Activated CD4-positive, alpha-beta T cell treated with anti-CD3 and anti-CD28 coated beads, Interleukin-2, Interleukin-6, amounts not matched to agents 100 ng/mL and 50 ng/mL, durations not matched to agents 16 hours and 8 hours (primary cell): ENCODE data around the gene CLEC4F.

Source experiments
- DNase-seq: peaks from one replicate; pipeline ENCODE4 v3.0.0-alpha.2; 2020

CLEC4F gene

GRCh38 chr2:70820499-70820898 is at the start of gene CLEC4F:
Gene CLEC4F (minus strand): TSS chr2:70820599. CDS start chr2:70820523, 76 bp downstream.
- no peak for DNase-seq

- DNase-seq: no peak
Measured at GRCh38 chr2:70868970-70869369, 48.6 kb upstream of the CLEC4F start.

- DNase-seq: peak; percentile 88
Measured at GRCh38 chr2:70861777-70862625, 41.6 kb upstream of the CLEC4F start.

- DNase-seq: no peak
Measured at GRCh38 chr2:70855667-70856066, 35.3 kb upstream of the CLEC4F start.

GRCh38 chr2:70854411-70854810 is 34.0 kb upstream of the CLEC4F start:
- no peak for DNase-seq

GRCh38 chr2:70852824-70853223 is 32.4 kb upstream of the CLEC4F start:
- DNase-seq: no peak

- peak; percentile 90 for DNase-seq
Measured at GRCh38 chr2:70851704-70852103, 31.3 kb upstream of the CLEC4F start.

GRCh38 chr2:70850925-70851324 is 30.5 kb upstream of the CLEC4F start:
- DNase-seq: no peak

- no peak for DNase-seq
Measured at GRCh38 chr2:70842401-70842800, 22.0 kb upstream of the CLEC4F start.

GRCh38 chr2:70837980-70838925 is 17.9 kb upstream of the CLEC4F start:
- no peak for DNase-seq

- DNase-seq: no peak
Measured at GRCh38 chr2:70835643-70836042, 15.2 kb upstream of the CLEC4F start, which contains the start of gene CD207. Gene CD207 (minus strand): TSS chr2:70835816. CDS start chr2:70835776, 40 bp downstream.

GRCh38 chr2:70834881-70835280 is 14.5 kb upstream of the CLEC4F start:
- DNase-seq: no peak

GRCh38 chr2:70834106-70834505 is 13.7 kb upstream of the CLEC4F start:
- no peak for DNase-seq

- DNase-seq: no peak
Measured at GRCh38 chr2:70833246-70833645, 12.8 kb upstream of the CLEC4F start.

- DNase-seq: no peak
Measured at GRCh38 chr2:70832386-70832785, 12.0 kb upstream of the CLEC4F start.

GRCh38 chr2:70831861-70832260 is 11.5 kb upstream of the CLEC4F start:
- DNase-seq: no peak

- no peak for DNase-seq
Measured at GRCh38 chr2:70830366-70830765, 10.0 kb upstream of the CLEC4F start.

- DNase-seq: no peak
Measured at GRCh38 chr2:70829916-70830315, 9.5 kb upstream of the CLEC4F start.

GRCh38 chr2:70828914-70829824 is 8.8 kb upstream of the CLEC4F start:
- no peak for DNase-seq

- DNase-seq: no peak
Measured at GRCh38 chr2:70828115-70828514, 7.7 kb upstream of the CLEC4F start.

- DNase-seq: no peak
Measured at GRCh38 chr2:70827388-70827787, 7.0 kb upstream of the CLEC4F start.

- peak; percentile 45 for DNase-seq
Measured at GRCh38 chr2:70826696-70827350, 6.4 kb upstream of the CLEC4F start.
